Measurements from ENCODE around the gene RPL7A. TPM values are rescaled to one million over a fixed set of nuclear protein-coding genes. Genes with fewer than 3 reads are reported as not detected.

RPL7A gene
- total RNA-seq, 4 donors from 2014 or later: 725 to 1,490 (median 1,034) TPM

DNA sequence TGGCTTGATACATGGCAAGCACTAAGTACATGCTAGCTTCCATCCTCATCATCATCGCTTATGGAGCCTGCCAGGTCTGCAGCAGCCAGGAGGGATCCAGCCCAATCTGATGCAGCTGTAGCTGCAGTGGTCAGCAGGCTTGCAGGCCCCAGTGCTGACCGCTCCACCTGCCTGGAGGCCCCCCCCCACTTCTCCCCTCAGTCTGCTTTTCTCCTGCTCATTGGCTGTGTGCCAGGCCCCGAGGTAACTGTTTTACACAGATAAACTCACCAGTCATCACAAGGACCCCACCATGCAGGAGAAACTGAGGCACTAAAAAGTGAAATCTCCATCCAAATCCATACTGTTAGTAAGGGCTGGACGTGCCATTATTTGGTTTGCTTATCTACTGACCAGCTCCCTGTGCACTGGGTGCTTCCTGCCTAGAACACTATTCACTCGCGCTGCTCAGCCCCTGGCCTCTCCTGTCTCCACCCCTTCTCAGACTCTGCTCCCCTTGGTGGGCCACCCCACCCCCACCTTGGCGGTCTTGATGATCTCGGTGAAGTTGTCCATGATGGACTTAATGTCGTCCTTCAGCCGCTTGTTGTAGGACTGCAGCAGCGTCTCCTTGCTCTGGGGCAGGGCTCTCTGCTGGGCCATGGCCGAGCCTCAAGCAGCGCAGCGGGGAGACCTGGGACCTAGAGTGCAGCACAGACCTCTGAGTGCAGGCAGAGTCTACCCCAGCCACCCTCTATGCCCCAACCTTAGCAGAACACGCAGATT is 1.8 kb upstream of the RPL7A start:
- Histone ChIP-seq H3K27me3 (no peaks in the 10 kb centered on the region), H3K4me1 (peaks cover 17 to 29% (median 25%) of the 10 kb centered on the region in 4 donors), H3K4me3 (peak overlapping the region in 2 of 4 donors; percentile 98), H3K36me3 (peaks cover 0 to 25% (median 10%) of the 10 kb centered on the region in 4 donors), H3K27ac (peak overlapping the region; percentile 93 to 97 (median 94)), H3K9me3 (no peaks in the 10 kb centered on the region)
- intact Hi-C loops (cut with DNase I; ENCODE audit: low total_unique reads): no loop called here
- no peak for DNase-seq
- in situ Hi-C loops (cut with MboI; ENCODE audit: low pct_ligation_motif_present in 1 of 4, low pct_unique_long_range_greater_than_20kb in 1 of 4, low sequenced_read_pairs in 3 of 4): loop anchor here in 1 of 4 donors (25.0 kb wide), 1 partner anchor 309 kb away; the partner anchor contains the start of gene GTF3C5
- WGBS, 2 donors (ENCODE audit: low coverage in 1 of 2): 74% methylated on average over 15 of the region's 15 CpGs; no CpG with 5 or more reads in 1 of the 2 donors
- TF ChIP-seq POLR2A (IDR thresholded peaks at IDR 0.05) (no peak), EP300 (IDR thresholded peaks at IDR 0.05; ENCODE audit: low read depth) (no peak), POLR2AphosphoS5 (IDR thresholded peaks at IDR 0.05) (no peak)
- TF ChIP-seq, protein P1, sequence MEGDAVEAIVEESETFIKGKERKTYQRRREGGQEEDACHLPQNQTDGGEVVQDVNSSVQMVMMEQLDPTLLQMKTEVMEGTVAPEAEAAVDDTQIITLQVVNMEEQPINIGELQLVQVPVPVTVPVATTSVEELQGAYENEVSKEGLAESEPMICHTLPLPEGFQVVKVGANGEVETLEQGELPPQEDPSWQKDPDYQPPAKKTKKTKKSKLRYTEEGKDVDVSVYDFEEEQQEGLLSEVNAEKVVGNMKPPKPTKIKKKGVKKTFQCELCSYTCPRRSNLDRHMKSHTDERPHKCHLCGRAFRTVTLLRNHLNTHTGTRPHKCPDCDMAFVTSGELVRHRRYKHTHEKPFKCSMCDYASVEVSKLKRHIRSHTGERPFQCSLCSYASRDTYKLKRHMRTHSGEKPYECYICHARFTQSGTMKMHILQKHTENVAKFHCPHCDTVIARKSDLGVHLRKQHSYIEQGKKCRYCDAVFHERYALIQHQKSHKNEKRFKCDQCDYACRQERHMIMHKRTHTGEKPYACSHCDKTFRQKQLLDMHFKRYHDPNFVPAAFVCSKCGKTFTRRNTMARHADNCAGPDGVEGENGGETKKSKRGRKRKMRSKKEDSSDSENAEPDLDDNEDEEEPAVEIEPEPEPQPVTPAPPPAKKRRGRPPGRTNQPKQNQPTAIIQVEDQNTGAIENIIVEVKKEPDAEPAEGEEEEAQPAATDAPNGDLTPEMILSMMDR (IDR thresholded peaks at IDR 0.05): no peak

DNA sequence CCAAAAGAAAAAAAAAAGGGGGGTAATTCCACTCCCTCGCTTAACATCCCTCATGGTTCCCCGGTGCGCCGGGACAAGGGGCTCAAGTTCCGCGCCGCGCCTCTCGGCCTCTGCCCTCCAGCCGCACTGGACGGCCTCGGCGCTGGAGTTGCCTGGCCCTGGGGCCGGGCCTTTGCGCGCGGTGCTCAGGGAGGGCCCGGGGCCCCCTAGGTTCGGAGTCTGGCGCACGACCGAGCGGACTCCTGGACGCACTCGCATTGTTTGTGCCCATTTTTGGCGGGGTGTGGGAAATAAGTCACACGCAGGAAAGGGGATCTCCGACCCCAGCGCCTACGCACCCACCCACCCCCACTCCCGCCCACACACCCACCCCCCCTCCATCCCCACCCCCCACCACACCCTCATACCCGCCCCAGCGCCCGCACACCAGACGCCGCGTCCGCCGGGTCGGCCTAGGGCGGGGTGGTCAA is 468 bp upstream of the RPL7A start:
- 0 to 1% methylated on average over 4 to 38 of the region's 41 CpGs for WGBS, 2 donors (ENCODE audit: low coverage in 1 of 2)
- Histone ChIP-seq H3K9me3 (no peaks in the 10 kb centered on the region), H3K4me3 (peak overlapping the region; percentile 90 to 99 (median 98)), H3K27me3 (no peaks in the 10 kb centered on the region), H3K36me3 (peaks cover 0 to 38% (median 13%) of the 10 kb centered on the region in 4 donors), H3K27ac (peak overlapping the region; percentile 93 to 97 (median 94)), H3K4me1 (peaks cover 17 to 29% (median 25%) of the 10 kb centered on the region in 4 donors)
- intact Hi-C loops (cut with DNase I; ENCODE audit: low total_unique reads) (no loop called here), in situ Hi-C loops (cut with MboI; ENCODE audit: low pct_ligation_motif_present in 1 of 4, low pct_unique_long_range_greater_than_20kb in 1 of 4, low sequenced_read_pairs in 3 of 4) (loop anchor here in 1 of 4 donors (25.0 kb wide), 1 partner anchor 310 kb away; the partner anchor contains the start of gene GTF3C5)
- TF ChIP-seq POLR2AphosphoS5 (IDR thresholded peaks at IDR 0.05): no peak
- TF ChIP-seq POLR2A (IDR thresholded peaks at IDR 0.05): no peak
- TF ChIP-seq, protein P1 (IDR thresholded peaks at IDR 0.05): no peak
- TF ChIP-seq EP300 (IDR thresholded peaks at IDR 0.05; ENCODE audit: low read depth): no peak
- peak; percentile 50 for DNase-seq

DNA sequence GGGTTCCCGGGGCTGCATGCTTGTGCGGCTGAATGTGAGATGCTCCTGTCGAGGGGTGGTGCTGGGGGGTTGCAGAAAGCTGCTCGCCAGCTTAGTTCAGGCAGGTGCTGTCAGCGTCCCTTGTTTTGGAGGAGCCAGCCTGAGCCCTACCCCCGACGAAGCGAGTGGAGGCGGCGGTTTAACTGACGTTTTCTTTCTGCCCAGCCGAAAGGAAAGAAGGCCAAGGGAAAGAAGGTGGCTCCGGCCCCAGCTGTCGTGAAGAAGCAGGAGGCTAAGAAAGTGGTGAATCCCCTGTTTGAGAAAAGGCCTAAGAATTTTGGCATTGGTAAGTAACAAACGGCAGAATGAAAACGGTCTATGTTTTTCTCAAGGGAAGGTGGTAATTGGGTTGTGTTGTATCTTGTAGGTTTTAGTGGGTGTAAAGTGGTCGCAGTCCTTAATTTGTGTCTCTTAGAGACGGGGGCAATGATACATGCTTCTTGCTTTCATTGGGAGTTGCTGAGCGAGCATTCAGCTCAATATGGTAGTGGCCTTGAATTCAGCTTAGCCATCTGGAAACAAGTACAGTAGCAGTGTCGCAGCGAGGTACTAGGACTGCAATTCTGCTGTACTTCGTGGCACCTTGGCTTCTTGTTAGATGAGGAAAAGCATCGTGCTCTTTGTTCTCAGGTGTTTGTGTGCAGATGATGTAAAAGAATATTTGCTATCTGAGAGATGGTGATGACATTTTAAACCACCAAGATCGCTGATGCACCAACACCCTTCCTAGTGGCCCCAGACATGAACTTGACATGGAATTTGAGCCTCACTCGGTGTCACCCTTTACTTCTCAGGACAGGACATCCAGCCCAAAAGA is 928 bp downstream of the RPL7A start:
- Histone ChIP-seq H3K36me3 (peaks cover 0 to 35% (median 11%) of the 10 kb centered on the region in 4 donors), H3K4me1 (peaks cover 17 to 29% (median 25%) of the 10 kb centered on the region in 4 donors)
- TF ChIP-seq EP300 (IDR thresholded peaks at IDR 0.05; ENCODE audit: low read depth): no peak

DNA sequence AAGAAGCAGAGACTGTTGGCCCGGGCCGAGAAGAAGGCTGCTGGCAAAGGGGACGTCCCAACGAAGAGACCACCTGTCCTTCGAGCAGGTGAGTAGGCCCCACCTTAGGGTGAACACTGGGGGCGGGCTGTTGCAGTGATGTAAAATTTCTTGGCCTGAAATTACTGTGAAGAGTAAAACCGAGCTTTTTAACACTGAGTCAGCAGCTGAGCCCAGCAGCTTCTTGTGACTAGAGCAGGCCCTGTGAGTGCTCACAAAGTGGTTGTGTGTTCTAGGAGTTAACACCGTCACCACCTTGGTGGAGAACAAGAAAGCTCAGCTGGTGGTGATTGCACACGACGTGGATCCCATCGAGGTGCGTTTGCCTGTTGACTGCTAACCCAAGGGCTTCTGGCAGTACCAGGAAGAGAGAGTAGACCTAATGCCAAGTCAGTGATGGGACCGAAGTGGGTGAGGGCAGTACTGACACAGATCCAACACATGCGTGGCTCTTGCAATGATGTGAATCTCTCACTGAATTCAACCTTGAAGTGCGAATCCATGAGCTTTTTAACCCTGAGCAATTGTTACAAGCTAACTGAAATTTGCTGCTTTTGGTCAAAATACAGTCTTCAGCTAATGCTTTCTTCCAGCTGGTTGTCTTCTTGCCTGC is 2.1 kb downstream of the RPL7A start:
- Histone ChIP-seq H3K9me3 (no peaks in the 10 kb centered on the region), H3K4me3 (no peak overlapping the region), H3K4me1 (peaks cover 18 to 37% (median 26%) of the 10 kb centered on the region in 4 donors), H3K36me3 (peaks cover 0 to 29% (median 11%) of the 10 kb centered on the region in 4 donors), H3K27me3 (no peaks in the 10 kb centered on the region), H3K27ac (no peak overlapping the region)
- TF ChIP-seq POLR2A (IDR thresholded peaks at IDR 0.05) (no peak), EP300 (IDR thresholded peaks at IDR 0.05; ENCODE audit: low read depth) (no peak), POLR2AphosphoS5 (IDR thresholded peaks at IDR 0.05) (no peak)
- TF ChIP-seq, protein P1 (IDR thresholded peaks at IDR 0.05): no peak
- no peak for DNase-seq
- in situ Hi-C loops (cut with MboI; ENCODE audit: low pct_ligation_motif_present in 1 of 4, low pct_unique_long_range_greater_than_20kb in 1 of 4, low sequenced_read_pairs in 3 of 4): loop anchor here in 1 of 4 donors (25.0 kb wide), 1 partner anchor 313 kb away; the partner anchor contains the start of gene GTF3C5
- WGBS, 2 donors (ENCODE audit: low coverage in 1 of 2): 76 to 80% methylated on average over 2 to 15 of the region's 15 CpGs
- intact Hi-C loops (cut with DNase I; ENCODE audit: low total_unique reads): no loop called here

More for the DNA sequence above, 928 bp downstream of the RPL7A start:
- 17 to 28% methylated on average over 4 to 25 of the region's 25 CpGs for WGBS, 2 donors (ENCODE audit: low coverage in 1 of 2)
- in situ Hi-C loops (cut with MboI; ENCODE audit: low pct_ligation_motif_present in 1 of 4, low pct_unique_long_range_greater_than_20kb in 1 of 4, low sequenced_read_pairs in 3 of 4): loop anchor here in 1 of 4 donors (25.0 kb wide), 1 partner anchor 312 kb away; the partner anchor contains the start of gene GTF3C5
- no peak for DNase-seq
- intact Hi-C loops (cut with DNase I; ENCODE audit: low total_unique reads): no loop called here
- no peaks in the 10 kb centered on the region for H3K27me3 ChIP-seq
- H3K9me3 ChIP-seq: no peaks in the 10 kb centered on the region
- peak overlapping the region; percentile 93 to 97 (median 94) for H3K27ac ChIP-seq
- H3K4me3 ChIP-seq: peak overlapping the region; percentile 90 to 99 (median 98)

Data from transverse colon (tissue), 4 donors.